AG09309 (cell line): ENCODE data around the gene PUS1.

Experiments
- DNase-seq: peaks from one replicate; pipeline ENCODE4 v3.0.0-alpha.2; 2010; ENCODE audit warnings: low read depth
- H3K4me3 ChIP-seq: 2 replicates; pipeline ENCODE4 v1.5.1; 2011; ENCODE audit warnings: mild to moderate bottlenecking, low read depth, low read length, moderate library complexity; ENCODE audit not compliant: control insufficient read depth
- TF ChIP-seq, protein P1 (sequence below): IDR thresholded peaks from 2 replicates; pipeline ENCODE4 v1.5.1; 2011; ENCODE audit warnings: mild to moderate bottlenecking, low read depth, low read length, inconsistent platforms; ENCODE audit not compliant: insufficient read depth, control insufficient read depth; ENCODE audit errors: missing control alignments

PUS1 gene

DNA sequence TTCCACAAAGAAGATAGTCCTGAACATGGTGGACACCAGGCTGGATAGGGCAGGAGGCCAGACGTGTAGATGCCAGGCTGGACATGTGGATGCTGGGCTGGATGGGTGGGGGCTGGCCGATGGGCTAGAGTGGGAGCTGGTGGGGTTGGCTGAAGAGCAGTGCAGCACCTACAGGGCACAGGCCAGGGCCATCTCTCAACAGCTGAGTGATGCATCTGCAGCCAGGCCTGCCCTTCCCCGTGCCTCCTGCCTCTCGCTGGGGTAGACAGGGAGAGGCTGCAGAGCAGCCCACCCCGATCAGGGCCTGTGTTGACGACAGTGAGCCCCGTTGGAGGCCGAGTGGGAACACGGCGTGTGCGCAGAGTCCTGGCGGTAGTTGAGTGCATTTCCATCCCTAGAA lies 59.9 kb downstream of the PUS1 start:
- H3K4me3 ChIP-seq, result no peak overlapping the region
- DNase-seq, result no peak
- TF ChIP-seq, protein P1, sequence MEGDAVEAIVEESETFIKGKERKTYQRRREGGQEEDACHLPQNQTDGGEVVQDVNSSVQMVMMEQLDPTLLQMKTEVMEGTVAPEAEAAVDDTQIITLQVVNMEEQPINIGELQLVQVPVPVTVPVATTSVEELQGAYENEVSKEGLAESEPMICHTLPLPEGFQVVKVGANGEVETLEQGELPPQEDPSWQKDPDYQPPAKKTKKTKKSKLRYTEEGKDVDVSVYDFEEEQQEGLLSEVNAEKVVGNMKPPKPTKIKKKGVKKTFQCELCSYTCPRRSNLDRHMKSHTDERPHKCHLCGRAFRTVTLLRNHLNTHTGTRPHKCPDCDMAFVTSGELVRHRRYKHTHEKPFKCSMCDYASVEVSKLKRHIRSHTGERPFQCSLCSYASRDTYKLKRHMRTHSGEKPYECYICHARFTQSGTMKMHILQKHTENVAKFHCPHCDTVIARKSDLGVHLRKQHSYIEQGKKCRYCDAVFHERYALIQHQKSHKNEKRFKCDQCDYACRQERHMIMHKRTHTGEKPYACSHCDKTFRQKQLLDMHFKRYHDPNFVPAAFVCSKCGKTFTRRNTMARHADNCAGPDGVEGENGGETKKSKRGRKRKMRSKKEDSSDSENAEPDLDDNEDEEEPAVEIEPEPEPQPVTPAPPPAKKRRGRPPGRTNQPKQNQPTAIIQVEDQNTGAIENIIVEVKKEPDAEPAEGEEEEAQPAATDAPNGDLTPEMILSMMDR, result no peak

DNA sequence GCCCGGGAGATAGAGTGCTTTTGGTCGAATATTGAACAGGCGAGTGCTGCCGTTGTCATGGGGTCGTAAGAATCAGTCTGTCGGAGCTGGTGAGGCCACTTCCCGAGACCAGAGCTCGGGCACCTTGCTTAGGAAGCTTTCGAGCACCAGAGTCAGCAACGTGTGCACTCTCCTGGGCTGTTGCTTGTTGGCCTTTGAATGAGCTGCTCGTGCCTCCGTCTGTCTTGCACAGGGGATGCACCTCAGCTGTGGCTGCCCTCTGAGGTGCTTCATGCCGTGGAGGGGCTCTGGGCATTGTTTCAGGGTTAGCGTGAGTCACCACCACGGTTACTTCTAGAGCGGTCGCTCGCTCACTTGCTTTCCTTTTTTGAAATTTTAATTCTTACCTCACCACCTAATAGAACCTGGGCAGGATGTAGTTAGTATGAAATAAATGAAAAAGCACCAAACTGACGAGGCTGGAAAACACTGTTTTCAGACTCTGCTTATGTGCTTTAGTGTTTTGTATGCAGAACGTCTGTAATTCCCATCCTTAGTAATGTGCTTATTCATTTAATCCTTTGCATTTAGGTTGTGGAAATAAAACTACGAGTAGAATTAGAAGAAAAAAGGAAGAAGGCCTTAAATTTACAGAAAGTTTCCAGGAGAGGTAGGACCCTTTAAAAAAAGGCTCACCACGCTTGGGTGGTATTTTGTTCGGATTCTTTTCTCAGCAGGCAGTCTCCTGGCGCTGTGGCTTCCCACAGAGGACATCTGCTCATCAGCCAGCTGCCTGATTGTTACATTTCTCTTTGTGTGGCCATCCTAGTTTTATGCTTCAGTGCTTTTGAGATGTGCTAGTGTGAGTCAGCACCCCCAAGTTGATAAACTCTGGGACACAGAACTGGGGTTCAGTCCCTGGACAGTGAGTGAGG lies 61.2 kb downstream of the PUS1 start:
- DNase-seq, result no peak
- H3K4me3 ChIP-seq, result no peak overlapping the region
- TF ChIP-seq, protein P1, result no peak

DNA sequence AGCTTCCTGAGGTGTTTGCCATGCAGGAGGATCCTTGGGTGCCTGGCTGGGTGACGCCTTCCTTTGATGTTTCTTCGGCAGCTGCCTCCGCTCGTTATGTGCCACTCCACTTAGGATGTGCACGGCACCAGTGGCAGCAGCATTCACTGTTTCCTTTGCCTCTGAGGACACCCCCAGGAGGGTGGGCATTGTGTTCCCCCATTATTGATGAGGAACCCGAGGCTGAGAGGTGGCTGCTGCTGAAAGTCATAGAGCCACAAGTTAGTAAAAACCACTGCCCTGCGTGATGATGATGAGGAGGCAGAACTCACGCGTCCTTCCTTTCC lies 61.9 kb downstream of the PUS1 start:
- no peak for DNase-seq
- TF ChIP-seq, protein P1, result no peak
- H3K4me3 ChIP-seq, result no peak overlapping the region

DNA sequence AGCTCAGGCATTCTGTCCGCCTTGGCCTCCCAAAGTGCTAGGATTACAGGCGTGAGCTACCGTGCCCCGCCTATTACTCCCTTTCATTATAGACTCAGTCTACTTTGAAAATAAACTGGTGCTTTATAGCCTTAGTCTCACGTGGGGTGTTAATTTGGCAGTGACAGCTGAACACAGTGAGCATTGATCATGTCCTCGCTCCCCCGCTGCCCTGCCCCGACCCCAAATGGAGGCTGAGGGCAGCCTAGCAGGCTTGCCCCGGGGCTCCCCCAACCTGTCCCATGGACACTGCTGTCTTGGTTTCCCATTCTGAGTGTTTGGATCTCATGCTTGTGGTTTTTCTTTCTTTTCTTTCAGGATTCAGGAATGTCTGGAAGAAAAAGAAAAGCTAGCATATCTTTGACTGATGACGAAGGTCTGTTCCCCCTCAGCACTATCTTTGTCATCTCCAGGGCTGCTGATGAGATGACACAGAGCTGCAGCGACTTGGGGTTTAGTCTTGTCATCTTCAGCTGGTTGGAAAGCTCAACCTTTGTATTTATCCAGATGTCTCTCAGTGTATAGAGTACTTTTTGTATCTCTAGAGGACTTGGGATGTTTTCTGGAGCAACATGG lies 62.8 kb downstream of the PUS1 start:
- TF ChIP-seq, protein P1, result no peak
- no peak for DNase-seq
- no peak overlapping the region for H3K4me3 ChIP-seq

- TF ChIP-seq, protein P1, result no peak
These were observed 65.5 kb downstream of the PUS1 start for GRCh38 chr12:131994589-131994988.

More at GRCh38 chr12:131994589-131994988, 65.5 kb downstream of the PUS1 start:
- H3K4me3 ChIP-seq, result no peak overlapping the region
- DNase-seq, result no peak
